Mesenteric fat pad (tissue), 1 donor: ENCODE data around the gene LIF. TPM values are rescaled to one million over a fixed set of nuclear protein-coding genes. Genes with fewer than 3 reads are reported as not detected.
"Not testable (repeated sequence)": the region's sequence is repeated elsewhere in the genome, so short reads cannot be mapped to it uniquely, and the experiment has no call there.

Experiments
- DNase-seq: peaks from one replicate; pipeline ENCODE4 v3.0.0-alpha.2; 2020; ENCODE audit warnings: low spot score
- total RNA-seq: library from RNA; stranded (reverse); fragmentation: NEBNext Ultra II Directional; extraction: Animal tissue kit (Norgen Biotek cat#: 25700); gene quantifications from one replicate; pipeline ENCODE4 v1.2.1, GENCODE V29; 2021
- donor health status: DM: yes; HTN: yes; CAD: no.

The LIF gene
- total RNA-seq, 1 donor from 2014 or later, result 34.8 TPM

DNA sequence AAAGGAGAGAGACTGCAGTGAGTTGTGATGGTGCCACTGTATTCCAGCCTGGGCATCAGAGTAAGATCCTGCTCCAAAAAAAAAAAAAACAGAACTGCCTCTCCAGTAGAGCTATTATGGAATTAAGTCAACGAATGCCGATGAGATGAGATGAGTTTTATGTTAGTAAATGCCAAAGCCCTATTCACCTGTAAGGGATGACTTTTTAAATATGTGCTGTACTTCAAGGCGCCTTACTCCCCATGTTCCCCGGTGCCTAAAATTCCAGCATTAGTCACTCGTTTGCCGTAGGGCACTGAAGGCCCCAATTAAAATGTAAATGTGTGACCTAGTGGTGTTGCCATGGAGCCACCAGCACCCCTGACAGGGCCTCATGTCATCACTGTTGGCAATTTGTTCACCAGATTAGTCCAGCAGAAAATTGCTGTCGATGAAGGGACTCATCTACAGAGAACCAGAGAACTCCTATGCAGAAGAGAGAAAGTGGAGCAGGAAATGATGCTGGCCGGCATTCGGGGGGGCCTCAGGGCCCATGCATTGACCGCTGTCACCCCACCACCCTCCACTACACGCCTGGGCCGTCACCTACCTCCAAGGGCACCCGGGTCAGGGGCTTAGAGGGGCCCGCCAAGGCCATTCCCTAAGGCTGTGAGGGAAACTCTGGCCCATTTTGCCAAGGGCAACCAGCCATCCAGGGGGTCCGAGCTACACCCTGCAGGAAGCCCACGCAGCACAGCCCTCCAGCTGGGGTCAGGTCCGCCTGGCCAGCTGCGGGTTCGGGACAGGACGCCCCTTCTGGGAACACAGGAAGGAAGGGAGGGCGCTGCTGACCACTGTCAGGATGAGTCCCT lies 17.8 kb downstream of the LIF start:
- no peak for DNase-seq

GRCh38 chr22:30227438-30228228 lies 18.9 kb downstream of the LIF start:
- no peak for DNase-seq

- DNase-seq, result no peak
Measured at GRCh38 chr22:30226192-30226832, 20.2 kb downstream of the LIF start.

DNA sequence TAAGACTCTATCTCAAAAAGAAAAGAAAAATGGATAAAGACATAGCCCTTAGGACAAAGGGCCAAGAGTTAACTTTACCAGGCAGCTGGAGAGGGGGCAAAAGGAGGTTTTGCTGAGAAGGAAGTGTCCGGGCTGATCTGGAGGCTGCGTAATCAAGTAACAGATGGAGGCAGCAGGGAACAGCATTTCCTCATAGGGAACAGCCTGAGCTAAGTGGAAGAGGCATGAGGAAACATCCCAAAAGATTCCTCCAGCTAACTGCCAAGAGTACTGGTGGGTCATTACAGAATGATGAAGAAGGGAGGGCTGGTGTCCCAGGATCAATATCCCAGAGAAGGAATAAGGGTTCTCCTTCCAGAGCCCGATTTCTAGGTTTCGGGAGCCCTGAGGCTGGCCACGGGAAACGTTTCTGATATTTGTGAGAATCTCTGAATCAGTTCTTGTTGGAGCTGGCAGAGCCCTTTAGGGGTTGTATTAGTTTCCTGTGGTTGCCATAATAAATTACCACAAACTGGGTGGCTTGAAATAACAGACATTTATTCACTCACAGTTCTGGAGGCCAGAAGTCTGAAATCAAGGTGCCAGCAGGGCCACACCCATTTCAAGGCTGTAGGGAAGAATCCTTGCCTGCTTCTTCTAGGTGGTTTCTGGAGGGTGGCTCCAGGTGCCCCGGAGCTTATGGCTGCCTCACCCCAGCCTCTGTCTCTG lies 21.2 kb downstream of the LIF start:
- DNase-seq, result no peak

- no peak for DNase-seq
Measured at GRCh38 chr22:30224161-30224857, 22.2 kb downstream of the LIF start.

DNA sequence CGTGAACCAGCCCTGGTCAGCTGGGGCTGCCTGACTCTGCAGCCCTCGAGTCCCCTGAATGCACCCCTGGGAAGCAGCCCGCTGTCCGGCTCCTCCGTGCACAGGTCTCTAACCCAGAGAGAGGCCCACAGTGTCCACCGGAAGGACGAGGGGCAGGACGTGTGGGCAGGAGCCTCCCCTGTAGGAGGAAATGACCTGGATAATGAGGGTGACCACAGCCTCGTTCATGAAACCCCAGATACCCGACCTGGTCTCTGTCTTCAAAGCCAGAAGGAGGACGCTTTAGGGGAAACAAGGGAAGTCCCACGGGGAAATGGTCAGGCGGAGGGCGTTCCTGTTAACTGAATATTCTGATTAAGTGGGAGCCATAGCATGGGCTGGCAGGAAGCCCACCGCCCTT lies 23.3 kb downstream of the LIF start:
- DNase-seq, result no peak

GRCh38 chr22:30222321-30222720 lies 24.2 kb downstream of the LIF start:
- no peak for DNase-seq

DNA sequence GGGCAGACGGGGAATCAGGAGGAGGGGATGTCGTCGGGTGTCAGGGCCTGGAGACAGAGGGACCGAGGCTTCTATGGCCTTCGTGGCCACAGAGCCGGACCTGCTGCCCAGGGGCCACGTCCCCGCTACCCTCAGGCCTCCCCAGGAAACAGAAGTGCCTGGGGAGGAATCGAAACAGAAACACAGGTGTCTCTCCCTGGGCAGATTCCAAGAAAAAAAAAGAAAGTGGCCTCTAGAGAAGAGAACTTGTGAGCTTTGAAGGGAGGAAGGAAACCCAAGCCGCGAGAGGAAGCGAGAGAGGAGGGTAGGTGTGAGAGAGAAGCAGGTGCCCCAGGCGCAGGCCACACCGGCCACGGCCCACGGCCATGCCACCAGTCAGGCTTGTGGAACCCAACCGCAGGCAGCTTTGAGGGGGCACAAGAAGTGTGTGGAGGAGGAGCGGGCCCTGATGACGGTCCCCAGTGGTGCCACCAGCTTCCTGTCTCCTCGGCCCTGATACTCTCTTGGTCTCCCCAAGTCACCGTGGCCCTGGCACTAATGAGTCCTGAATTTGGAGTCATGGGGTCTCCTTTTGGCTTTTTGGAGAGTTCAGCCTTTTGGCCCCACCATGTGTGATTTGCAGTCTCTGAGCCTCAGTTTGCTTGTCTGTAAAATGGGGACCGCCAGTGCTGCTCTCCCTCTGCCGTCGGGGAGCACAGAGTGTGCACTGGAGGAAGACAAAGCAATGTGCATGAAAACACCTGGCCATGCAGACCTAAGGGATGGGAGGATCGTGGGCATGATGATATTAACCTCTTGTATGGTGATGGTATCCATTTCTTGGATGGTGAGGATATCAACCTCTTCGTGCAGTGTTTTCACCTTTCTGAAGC lies 25.2 kb downstream of the LIF start:
- DNase-seq, result no peak

GRCh38 chr22:30220338-30221012 lies 26.1 kb downstream of the LIF start:
- no peak for DNase-seq

DNA sequence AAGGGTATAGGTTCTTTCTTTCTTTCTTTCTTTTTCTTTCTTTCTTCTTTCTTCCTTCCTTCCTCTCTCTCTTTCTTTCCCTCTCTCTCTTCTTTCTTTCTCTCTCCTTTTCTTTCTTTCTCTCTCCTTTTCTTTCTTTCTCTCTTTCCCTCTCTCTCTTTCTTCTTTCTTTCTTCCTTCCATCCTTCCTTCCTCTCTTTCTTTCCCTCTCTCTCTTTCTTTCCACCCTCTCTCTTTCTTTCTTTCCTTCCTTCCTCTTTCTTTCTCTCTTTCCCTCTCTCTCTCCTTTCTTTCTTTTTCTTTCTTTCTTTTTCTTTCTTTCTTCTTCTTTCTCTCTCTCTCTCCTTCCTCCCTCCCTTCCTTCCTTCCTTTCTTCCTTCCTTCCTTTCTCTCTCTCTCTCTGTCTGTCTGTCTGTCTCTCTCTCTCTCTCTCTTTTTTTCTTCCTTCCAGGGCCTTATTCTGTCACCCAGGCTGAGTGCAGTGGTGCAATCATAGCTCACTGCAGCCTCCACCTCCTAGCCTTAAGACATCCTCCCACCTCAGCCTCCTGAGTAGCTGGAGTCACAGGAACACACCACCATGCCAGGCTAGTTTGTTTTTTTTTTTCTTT lies 26.8 kb downstream of the LIF start:
- no peak for DNase-seq

- DNase-seq, result no peak
Measured at GRCh38 chr22:30219049-30219654, 27.4 kb downstream of the LIF start.

- DNase-seq, result no peak
Measured at GRCh38 chr22:30217698-30218560, 28.6 kb downstream of the LIF start.

GRCh38 chr22:30216710-30217109 lies 29.8 kb downstream of the LIF start:
- no peak for DNase-seq

DNA sequence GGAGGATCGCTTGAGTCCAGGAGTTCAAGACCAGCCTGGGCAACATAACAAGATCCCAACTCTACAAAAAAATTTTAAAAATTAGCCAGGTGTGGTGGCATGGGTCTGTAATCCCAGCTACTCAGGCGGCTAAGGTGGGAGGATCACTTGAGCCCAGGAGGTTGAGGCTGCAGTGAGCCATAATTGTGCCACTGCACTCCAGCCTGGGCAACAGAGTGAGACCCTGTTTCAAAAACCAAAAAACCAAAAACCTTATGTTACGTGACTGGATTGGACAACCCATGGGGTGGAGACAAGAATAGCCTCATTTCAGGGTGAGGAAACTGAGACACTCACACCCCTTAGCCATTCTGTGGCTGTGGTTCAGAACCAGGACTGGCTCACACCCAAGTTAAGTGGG lies 30.3 kb downstream of the LIF start:
- DNase-seq, result not testable (repeated sequence)

DNA sequence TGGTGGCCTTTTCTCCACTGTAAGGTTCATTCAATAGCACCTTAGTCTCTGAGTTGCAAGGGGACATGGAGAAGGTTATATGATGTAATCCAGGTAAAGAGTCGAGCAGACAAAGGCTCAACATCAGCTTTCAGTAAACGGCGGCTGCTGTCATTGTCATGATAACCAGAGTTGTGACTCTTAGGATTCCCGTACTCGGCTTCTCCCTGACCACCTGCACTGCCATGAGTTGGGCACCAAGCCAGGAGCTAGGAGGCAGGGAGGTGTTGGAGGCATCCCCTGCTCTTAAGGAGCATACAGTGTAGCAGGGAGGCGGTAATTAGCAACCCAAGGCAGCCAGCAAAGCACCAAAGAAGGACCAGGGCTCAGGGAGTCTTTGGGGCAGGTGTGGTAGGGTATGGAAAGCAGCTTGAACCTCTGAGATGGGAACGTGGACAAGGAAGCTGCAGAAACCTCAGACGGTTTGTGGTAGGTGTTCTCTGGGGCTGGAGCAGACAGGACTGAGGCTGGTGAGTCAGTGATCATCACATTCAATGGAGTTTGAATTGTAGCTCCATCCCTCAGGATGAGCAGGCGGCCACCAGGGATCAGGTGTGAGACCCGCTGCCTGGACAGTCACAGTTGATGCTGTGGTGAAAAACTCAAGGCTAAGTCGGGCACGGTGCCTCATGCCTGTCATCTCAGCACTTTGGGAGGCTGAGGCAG lies 31.7 kb downstream of the LIF start:
- no peak for DNase-seq

DNA sequence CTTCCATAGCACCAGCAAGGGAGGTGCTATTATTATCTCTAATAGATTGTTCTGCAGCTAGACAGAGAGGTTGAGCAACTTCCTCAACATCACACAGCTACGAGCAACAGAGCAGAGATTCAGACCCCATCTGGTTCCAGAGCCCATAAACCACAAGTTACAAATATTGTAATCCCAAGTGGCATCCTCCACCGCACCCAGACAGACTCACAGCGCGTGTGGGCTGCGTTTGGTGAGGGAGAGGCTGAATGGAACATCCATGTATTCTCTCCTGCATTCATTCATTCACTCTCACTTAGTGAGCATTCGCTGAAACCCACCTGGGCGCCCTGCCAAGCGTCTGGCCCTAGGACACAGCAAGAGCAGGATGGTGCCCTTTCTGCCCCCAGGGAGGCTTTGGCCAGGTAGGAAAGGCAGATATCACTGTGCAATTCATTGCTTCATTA lies 33.5 kb downstream of the LIF start:
- DNase-seq, result no peak
